ENCODE data around the gene C2.
A peak's percentile ranks its signal among the peaks of the same experiment; 100 is the strongest.
"Not testable (repeated sequence)": the region's sequence is repeated elsewhere in the genome, so short reads cannot be mapped to it uniquely, and the experiment has no call there.

The C2 gene

DNA sequence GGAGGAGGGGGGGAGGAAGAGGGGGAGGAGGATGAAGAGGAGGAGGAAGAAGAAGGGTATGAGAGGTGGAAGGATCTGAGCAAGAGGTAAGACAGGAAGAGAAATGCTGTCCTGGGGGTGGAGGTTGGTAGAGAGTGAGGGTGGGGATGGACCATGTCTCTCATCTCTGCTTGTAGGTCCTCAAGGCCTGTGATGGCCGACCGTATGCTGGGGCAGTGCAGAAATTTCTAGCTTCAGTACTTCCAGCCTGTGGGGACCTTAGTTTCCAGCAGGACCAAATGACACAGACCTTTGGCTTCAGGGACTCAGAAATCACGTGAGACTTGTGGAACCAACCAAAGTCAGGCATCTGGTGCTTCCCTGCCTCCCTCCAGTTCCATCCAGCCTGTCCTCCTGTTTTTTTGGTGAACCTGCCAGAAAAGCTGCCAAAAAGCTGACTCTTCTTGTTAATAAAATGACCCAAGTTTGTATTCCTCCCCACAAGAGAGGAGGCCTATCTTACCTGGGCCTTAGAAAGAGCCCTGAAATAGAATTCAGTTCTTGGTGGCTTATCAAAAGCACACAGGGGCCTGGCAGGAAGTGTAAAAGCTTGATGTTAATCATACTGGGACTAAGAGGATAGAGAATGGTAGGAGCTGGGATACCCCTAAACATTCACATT is 51.9 kb downstream of the C2 start:
- DNase-seq, result peak; percentile 43

DNA sequence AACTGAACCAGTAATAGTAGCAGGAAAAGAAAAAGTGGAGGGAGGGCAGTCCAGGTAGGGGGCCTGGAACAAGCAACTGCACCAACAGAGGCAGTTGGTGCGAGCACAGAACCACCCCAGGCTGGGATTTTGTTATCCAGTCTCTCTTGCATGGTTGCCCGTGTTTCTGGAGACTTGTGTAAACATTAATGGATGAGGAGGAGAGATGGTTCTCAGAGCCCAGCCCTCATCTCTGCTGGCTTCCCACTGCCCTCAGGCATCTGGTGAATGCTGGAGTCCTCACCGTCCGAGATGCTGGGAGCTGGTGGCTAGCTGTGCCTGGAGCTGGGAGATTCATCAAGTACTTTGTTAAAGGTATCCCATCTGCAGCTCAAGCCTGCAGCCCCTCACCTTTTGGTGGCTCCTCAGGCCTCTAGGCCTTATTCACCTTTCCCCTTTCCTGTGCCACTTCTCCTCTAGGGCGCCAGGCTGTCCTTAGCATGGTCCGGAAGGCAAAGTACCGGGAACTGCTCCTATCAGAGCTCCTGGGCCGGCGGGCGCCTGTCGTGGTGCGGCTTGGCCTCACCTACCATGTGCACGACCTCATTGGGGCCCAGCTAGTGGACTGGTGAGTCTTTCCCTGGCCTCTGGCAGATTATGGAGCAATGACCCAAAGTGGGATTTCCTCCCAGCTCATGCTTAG is 52.8 kb downstream of the C2 start:
- not testable (repeated sequence) for DNase-seq

GRCh38 chr6:31980998-31981397 is 53.5 kb downstream of the C2 start:
- not testable (repeated sequence) for DNase-seq

DNA sequence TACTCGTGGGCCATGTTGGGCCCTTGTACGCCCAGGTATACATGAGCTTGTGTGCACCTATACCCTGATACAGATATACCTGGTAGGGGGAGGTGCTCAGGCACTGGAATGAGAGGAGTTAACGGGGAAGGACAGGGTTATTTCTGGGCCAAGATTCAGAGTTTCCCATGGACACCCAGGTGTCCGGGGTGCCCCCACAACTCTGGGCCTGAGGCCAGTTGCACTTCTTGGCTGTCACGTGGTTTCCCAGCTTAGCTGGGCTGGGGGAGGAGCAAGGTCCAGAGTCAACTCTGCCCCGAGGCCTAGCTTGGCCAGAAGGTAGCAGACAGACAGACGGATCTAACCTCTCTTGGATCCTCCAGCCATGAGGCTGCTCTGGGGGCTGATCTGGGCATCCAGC is 54.2 kb downstream of the C2 start, which contains the start of gene C4A:
Gene C4A, plus strand, starts transcription at position 314 of the 400 bp plus-strand sequence. Its CDS starts 51 bp downstream, at position 365.
- DNase-seq, result not testable (repeated sequence)

- DNase-seq, result not testable (repeated sequence)
Observed at GRCh38 chr6:31989363-31989762, 61.8 kb downstream of the C2 start.

DNA sequence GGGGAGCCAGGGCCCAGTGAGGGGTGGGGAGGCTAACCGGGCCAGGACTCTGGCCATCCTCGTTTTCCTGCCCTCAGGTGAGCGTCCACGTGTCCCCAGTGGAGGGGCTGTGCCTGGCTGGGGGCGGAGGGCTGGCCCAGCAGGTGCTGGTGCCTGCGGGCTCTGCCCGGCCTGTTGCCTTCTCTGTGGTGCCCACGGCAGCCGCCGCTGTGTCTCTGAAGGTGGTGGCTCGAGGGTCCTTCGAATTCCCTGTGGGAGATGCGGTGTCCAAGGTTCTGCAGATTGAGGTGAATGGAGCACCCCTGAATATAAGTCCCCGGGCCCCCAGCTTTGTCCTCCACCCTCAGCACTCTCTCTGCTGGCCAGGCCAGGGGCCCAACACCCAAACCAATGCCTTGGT is 66.9 kb downstream of the C2 start:
- DNase-seq, result not testable (repeated sequence)

Measured in OCI-M1 (cell line).